Stimulated activated CD8-positive, alpha-beta memory T cell treated with anti-CD3 and anti-CD28 coated beads, Interleukin-12 subunit alpha, Interleukin-12 subunit beta, amount 100 ng/mL, for 4 hours (primary cell): ENCODE data around the gene CD22.
A peak's percentile ranks its signal among the peaks of the same experiment; 100 is the strongest.
"Not testable (repeated sequence)": the region's sequence is repeated elsewhere in the genome, so short reads cannot be mapped to it uniquely, and the experiment has no call there.

Experiments used
- DNase-seq: peaks from one replicate; pipeline ENCODE4 v3.0.0-alpha.2; 2020; ENCODE audit warnings: low read depth

CD22 gene

DNA sequence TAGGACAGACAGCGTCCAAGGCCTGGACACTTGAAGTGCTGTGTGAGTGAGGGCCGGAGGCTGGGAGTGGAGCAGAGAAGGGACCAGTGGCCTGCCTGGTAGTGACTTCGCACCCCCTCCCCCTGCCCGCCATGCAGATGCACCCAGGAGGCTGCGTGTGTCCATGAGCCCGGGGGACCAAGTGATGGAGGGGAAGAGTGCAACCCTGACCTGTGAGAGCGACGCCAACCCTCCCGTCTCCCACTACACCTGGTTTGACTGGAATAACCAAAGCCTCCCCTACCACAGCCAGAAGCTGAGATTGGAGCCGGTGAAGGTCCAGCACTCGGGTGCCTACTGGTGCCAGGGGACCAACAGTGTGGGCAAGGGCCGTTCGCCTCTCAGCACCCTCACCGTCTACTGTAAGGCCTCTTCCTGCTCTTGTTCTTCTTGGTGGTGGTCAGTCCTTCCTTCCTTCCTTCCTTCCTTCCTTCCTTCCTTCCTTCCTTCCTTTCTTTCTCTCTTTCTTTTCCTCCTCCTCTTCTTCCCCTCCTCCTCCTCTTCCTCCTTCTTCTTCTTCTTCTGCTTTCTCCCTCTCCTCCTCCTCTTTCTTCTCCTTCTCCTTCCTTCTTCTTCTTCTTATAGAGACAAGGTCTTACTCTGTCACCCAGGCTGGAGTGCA lies 12.7 kb downstream of the CD22 start:
- no peak for DNase-seq

DNA sequence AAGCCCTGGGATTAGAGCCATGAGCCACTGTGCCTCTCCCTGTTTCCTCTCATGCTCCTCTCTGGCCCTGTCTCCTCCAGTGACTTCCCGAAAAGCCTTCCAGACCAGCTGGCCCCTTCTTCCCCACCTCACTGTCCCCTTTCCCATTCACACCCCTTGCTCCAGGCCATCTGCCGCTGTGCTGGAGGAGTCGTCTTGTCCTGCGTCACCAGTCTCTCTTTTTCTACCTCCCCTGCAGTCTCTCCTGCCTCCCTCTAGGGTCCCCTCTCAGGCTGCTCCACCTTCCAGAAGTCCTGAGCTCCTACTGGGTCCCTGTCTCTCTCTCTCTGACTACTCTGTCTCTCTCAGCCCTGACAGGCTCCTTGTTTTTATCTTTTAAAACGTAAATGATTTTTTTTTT lies 13.4 kb downstream of the CD22 start:
- DNase-seq, result no peak

DNA sequence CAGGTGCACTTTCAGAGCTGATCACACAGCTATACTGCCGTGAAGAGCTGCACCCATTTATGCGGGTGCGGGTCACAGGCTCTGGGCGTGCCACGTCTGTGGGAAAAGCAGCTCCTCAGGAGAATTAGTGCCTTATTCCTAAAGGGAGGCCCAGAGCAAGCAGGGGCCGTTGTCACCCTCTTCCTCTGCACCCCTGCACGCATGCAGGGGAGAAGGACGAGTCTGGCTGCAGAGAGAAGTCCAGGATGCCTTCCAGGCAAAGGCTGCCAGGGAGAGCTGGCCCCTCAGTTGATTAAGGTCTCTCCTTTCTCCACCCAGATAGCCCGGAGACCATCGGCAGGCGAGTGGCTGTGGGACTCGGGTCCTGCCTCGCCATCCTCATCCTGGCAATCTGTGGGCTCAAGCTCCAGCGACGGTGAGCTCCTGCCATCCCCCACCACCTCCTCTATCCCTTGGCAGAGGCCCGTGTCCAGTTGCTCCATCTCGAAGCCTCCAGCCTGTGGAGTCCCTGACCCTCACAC lies 15.6 kb downstream of the CD22 start:
- no peak for DNase-seq

DNA sequence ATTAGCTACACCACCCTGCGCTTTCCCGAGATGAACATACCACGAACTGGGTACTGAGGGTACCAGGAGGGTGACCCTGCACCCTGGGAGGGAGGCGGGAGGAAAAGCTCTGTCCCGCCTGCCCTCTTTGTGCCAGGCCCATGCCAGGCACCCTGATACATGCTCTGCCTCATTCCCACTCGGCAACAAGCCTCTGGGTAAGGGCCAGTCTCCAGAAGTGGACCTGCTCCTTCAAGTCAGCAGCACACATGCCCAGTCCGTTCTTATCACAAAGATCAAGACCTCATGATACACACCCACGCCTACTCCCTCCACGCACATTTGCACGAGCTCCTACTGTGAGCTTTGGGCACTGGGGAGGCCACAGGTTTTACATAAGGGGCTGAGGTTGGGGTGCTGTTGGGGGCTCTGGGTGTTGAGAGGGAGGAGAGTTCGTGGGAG lies 16.7 kb downstream of the CD22 start:
- no peak for DNase-seq

GRCh38 chr19:35346193-35347052 lies 17.4 kb downstream of the CD22 start:
- DNase-seq, result peak; percentile 49

- DNase-seq, result no peak
Observed at GRCh38 chr19:35347171-35347929, 18.4 kb downstream of the CD22 start, which contains the start of gene FFAR1. Gene FFAR1 (plus strand): TSS chr19:35347902. CDS start chr19:35351552, 3,650 bp downstream.

- no peak for DNase-seq
Observed at GRCh38 chr19:35347930-35348298, 18.9 kb downstream of the CD22 start.

- DNase-seq, result no peak
Observed at GRCh38 chr19:35348911-35349611, 20.1 kb downstream of the CD22 start.

DNA sequence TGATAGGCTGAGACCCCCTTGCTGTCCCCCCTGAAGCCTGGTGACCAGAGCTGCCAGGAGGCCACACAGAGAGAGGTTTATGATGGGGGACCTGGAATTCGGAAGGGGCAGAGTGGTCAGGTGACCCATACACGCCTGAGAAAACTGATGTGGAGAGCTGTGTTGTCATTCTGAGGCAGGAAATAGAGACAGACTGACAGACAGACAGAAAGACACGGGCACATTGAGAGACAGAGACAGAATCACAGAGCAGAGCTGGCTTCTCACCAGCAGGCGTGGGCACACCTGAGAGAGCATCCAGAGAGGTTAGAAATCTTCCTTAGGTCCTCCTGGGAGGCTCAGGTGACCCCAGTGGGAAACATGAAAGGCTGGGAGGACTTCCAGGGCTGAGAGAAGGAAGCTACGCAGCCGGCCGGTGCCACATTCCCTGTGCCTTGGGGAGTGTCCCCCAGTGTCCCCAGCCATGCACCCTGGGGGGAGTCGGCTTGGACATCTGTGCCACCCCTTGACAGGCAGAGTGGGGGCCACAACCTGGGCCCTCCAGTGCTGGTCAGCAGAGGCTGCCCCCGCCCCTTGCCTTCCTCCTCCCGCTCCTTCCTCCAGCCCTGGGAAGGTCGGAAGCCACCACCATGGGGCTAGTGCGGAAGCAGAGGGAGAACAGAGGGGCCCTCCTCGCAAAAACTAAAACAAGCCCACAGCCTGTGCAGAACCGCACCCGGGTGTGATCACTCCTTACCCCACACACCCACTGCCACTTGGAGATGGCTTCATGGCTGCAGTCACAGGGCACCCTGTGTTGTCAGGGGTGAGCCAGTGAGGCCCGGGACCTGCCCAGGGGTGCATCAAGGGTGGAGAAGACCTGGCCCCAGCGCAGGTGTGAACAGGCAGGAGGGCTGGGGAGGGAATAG lies 20.9 kb downstream of the CD22 start:
- no peak for DNase-seq

- no peak for DNase-seq
Observed at GRCh38 chr19:35350591-35350990, 21.6 kb downstream of the CD22 start.

GRCh38 chr19:35351411-35352176 lies 22.6 kb downstream of the CD22 start:
- no peak for DNase-seq

DNA sequence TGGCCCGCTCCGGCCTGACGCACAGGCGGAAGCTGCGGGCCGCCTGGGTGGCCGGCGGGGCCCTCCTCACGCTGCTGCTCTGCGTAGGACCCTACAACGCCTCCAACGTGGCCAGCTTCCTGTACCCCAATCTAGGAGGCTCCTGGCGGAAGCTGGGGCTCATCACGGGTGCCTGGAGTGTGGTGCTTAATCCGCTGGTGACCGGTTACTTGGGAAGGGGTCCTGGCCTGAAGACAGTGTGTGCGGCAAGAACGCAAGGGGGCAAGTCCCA lies 23.1 kb downstream of the CD22 start:
- DNase-seq, result no peak

DNA sequence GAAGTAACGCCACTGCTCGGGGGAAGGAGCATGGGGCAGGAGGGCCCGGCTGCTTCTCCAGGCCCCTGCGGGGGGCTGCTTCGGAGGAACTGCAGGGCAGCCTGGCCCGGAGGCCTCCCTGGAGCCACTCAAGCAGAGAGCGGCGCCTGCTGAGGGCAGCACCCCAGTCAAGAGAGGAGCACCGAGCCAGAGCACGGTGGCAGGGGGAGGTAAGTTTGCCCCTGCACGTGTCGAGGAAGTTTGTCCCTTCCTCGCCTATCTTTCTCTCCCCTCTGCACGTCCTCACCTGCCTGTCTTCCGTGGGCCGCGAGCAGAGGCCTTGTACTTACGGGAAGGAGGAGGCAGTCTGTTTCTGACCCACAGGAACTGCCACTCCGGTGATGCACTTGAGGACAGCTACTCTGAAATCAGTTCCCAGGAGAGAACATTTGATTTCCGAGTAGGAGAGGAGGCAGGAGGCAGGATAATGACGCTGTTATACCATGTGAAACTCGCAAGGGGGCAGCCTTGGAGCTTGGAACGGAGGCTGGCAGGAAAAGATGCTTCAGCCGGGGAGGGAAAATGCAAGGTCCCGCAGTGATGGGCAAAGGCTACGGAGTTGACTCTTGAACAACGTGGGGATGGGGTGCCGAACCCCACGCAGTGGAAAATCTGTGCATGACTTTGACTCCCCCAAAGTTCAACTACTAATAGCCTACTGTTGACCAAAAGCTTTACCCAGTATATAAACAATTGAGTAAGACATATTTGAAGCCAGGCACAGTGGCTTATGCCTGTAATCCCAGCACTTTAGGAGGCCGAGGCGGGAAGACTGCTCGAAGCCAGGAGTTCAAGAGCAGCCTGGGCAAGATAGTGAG lies 23.7 kb downstream of the CD22 start:
- peak; percentile 26 for DNase-seq

- no peak for DNase-seq
Observed at GRCh38 chr19:35353635-35354034, 24.6 kb downstream of the CD22 start.

DNA sequence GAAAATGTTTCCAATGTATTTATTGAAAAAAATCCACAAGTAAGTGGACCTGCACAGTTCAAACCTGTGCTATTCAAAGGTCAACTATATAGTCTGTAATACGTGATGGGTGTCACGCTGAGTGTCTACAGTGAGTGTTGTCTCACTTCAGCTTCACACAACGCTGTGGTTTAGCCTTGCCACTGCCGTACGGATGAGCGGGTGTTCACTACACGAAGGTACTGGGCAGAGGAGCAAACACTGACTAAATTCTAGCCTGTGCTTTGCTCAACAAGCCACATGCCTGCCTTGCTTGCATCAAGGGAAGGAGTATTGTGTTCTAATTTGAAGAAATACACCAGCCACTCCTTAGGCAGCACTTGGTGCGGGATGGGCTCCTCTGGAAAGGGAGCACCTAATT lies 25.9 kb downstream of the CD22 start:
- DNase-seq, result no peak

DNA sequence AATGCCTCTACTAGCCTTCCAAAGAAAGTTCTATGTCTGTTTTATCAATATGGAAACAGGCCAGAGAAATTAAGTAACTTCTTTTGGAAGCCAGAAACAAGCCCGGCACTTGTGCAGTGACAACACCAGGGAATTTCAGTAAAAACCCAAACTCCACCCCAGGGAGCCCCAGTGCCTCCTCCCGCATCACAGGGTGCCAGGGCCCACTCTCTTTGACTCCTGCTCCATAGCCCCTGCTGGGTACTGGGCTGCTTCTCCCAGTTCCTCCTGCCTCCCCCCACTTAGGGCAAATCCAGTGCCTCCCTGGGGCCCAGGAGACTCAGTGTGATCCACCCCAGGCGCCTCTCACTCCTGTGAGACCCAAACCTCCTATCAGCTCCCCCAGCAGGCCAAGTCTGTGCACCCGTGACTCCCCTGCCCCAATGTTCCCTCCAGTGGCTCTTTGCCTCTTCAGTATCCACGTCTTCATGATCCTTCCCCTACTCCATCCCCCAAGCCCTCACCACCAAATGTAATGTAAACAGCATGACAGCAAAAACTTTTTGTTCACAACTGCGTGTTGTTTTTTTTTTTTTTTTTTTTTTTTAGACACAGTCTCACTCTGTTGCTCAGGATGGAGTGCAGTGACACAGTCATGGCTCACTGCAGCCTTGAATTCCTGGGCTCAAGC lies 26.9 kb downstream of the CD22 start:
- DNase-seq, result no peak

- no peak for DNase-seq
Observed at GRCh38 chr19:35357867-35358573, 29.0 kb downstream of the CD22 start, which contains the start of gene FFAR3. Gene FFAR3 (plus strand): TSS chr19:35358460. CDS start chr19:35358891, 431 bp downstream.

GRCh38 chr19:35358834-35359233 lies 29.8 kb downstream of the CD22 start:
- not testable (repeated sequence) for DNase-seq
